GM13977 (cell line): ENCODE results near the gene KRTAP5-2.
"Not testable (repeated sequence)": the region's sequence is repeated elsewhere in the genome, so short reads cannot be mapped to it uniquely, and the experiment has no call there.

Experiments
- DNase-seq: peaks from one replicate; pipeline ENCODE4 v3.0.0; 2012; ENCODE audit warnings: low spot score
- in situ Hi-C: fragments of 300-500 bp; cut with MboI; formaldehyde crosslinking; loops from one replicate; pipeline ENCODE4 v1.12.0; 2022; ENCODE audit warnings: low sequenced_read_pairs, low pct_unique_long_range_greater_than_20kb, mixed read lengths, inconsistent platforms; ENCODE audit not compliant: unreplicated experiment
- TF ChIP-seq, protein P1 (sequence below): IDR thresholded peaks from 2 replicates; pipeline ENCODE4 v1.5.1; 2012; ENCODE audit warnings: mild to moderate bottlenecking, control low read depth; ENCODE audit not compliant: insufficient read depth; ENCODE audit errors: extremely low read depth, missing control alignments

The KRTAP5-2 gene

DNA sequence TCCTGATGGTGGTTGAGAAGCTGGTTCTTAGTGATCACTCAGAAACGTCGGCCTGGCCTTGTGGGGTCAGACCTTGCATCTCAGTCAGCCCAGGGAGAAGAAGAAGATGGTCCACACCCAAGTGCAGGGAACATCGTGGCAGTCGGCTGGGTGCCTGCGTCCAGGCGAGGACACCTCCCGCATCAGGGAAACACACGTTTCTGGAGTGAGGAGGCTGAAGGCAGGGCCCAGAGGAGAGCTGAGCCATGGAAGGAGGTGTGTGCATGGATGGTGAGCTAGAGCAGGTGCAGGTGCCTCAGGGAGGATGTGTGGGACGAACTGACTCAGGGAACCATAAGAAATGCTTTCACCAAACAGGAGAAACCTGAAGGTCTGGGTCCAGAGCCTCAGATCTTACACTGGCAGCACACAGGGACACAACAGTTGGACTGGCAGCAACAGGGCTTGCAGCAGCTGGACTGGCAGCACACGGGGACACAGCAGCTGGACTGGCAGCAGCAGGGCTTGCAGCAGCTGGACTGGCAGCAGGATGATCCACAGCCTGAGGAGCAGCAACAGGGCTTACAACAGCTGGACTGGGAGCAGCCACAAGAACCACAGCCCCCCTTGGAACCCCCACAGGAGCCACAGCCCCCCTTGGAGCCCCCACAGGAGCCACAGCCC, 632 bp downstream of the KRTAP5-2 start:
- TF ChIP-seq, protein P1, sequence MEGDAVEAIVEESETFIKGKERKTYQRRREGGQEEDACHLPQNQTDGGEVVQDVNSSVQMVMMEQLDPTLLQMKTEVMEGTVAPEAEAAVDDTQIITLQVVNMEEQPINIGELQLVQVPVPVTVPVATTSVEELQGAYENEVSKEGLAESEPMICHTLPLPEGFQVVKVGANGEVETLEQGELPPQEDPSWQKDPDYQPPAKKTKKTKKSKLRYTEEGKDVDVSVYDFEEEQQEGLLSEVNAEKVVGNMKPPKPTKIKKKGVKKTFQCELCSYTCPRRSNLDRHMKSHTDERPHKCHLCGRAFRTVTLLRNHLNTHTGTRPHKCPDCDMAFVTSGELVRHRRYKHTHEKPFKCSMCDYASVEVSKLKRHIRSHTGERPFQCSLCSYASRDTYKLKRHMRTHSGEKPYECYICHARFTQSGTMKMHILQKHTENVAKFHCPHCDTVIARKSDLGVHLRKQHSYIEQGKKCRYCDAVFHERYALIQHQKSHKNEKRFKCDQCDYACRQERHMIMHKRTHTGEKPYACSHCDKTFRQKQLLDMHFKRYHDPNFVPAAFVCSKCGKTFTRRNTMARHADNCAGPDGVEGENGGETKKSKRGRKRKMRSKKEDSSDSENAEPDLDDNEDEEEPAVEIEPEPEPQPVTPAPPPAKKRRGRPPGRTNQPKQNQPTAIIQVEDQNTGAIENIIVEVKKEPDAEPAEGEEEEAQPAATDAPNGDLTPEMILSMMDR: no peak
- DNase-seq: no peak
- in situ Hi-C loops: no loop called here

DNA sequence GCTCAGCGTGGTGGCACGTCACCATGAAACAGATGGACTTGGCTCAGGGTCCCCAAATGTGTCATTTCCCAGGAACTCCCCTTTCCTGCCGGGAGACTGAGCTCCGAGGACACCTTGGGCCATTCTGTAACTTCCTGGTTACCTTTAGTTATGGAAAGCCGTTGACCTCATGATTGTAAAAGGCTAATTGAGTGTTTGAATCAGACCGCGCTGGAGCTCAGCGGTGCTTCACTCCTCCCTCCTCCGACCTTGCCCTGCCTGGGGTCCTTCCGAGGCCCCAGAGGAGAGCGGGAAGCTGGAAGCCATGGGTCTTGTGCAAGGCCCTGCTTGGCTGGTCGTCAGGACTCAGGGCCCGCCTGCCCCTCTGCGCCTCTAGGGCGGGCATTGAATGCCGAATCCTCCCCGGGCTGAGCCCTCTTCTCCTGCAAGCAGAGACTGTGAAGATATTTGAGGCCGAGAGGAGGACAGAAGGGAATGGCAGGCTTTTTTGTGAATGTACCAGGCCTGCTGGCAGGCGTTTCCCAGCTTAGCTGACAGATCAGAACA, 1.4 kb downstream of the KRTAP5-2 start:
- in situ Hi-C loops, DNase-seq: not testable (repeated sequence)

DNA sequence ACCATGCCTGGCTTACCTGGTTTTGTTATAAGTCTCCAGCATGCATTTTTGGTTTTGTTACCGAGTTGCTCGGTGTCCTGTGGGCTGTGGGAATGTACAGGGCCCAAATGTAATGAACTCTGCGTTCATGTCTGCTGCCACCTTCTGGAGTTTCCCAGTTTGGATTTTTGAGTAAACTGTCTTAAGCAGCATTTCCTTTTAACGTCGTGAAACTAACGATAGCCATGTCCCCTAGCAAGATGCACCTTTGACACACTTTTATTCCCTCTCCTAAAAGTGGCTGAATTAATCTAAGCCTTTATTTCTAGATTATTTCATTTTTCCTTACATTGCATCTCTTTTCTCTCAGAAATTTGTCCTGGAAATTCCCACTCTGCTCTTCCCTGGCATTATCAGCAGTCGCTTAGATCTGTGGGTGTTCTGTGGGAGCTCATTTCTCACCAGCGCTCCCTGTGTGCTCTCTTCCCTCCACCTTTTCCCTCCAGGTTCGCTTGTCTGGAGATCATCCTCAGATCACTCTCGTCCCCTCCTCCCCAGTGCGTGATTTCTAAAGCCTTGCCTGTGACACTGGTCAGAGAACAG, 2.0 kb downstream of the KRTAP5-2 start:
- DNase-seq, in situ Hi-C loops: not testable (repeated sequence)

DNA sequence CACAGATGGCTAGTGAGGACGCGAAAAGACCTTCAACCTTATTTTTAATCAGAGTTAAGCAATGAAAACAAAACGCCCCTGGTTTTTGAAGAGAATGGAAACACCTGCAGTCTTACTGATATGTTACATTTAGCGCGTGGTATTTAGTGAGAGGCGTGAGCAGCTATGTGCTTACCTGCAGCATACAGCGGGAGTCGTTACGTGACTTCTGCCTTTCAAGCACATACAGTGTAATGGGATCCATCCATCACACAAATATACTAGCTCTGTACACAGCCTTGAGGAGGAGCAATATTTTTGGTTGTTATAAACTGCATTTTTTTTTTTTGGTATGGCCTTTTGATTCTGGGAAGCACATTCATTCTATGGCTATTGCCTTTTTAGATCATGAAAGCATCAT, 5.5 kb downstream of the KRTAP5-2 start:
- in situ Hi-C loops: no loop called here
- TF ChIP-seq, protein P1: no peak
- DNase-seq: no peak

DNA sequence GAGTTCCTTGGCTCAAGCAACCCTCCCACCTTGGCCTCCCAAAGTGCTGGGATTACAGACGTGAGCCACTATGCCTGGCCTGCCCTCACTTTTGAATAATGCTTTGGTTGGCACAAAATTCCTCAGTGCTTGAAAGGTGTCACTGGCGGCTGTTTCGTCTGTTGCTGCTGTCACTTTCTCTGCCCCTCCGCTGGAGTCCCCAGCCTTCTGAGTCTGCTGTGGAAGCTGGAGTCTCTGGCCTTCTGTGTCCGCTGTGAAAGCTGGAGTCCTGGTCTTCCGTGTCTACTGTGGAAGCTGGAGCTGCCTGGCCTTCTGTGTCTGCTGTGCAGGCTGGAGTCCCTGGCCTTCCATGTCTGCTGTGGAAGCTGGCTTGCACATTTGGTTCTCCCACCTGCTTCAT, 8.1 kb downstream of the KRTAP5-2 start:
- TF ChIP-seq, protein P1: no peak
- in situ Hi-C loops: no loop called here
- DNase-seq: no peak

DNA sequence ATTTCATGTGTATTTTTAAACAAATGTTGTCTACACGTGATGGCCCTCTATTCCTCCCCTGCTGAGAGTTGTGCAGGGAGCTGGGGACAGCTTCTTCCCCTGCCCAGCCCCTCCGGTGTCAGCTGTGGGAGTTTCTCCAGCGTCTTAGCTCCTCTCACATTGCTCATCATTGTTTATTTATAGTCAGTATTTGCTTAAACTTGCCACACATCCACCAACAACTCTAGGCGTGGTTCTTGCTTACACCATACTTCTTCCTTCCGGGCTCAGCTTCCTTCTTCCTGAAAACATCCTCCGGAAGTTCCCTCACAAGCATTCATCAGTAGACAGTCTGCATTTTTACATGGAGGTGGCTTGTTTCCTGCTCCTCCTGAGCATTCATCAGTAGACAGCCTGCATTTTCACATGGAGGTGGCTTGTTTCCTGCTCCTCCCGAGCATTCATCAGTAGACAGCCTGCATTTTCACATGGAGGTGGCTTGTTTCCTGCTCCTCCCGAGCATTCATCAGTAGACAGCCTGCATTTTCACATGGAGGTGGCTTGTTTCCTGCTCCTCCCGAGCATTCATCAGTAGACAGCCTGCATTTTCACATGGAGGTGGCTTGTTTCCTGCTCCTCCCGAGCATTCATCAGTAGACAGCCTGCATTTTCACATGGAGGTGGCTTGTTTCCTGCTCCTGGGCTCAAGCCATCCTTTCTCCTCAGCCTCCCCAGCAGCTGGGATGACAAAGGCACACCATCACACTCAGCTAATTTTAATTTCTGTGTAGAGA, 8.7 kb downstream of the KRTAP5-2 start:
- in situ Hi-C loops, DNase-seq: not testable (repeated sequence)

DNA sequence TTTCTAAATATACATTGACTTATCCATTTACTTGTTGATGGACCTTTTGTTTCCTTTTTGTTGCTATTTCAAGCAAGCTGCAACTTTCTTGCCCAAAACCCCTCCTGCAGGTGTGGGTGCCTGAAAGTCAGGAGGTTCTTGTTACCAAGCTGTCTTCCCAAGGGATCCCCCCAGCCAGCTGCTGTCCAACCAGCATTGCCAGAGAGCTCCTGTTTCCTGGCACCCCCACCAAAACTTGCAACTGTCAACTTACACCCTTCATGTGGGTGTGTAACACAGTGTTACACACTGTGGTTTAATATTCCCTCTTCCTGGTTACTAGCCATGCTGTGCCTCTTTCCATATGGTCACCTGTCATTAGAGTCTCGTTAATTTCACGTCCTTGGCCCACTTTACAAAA, 11.4 kb downstream of the KRTAP5-2 start:
- TF ChIP-seq, protein P1: no peak
- in situ Hi-C loops: no loop called here
- no peak for DNase-seq

DNA sequence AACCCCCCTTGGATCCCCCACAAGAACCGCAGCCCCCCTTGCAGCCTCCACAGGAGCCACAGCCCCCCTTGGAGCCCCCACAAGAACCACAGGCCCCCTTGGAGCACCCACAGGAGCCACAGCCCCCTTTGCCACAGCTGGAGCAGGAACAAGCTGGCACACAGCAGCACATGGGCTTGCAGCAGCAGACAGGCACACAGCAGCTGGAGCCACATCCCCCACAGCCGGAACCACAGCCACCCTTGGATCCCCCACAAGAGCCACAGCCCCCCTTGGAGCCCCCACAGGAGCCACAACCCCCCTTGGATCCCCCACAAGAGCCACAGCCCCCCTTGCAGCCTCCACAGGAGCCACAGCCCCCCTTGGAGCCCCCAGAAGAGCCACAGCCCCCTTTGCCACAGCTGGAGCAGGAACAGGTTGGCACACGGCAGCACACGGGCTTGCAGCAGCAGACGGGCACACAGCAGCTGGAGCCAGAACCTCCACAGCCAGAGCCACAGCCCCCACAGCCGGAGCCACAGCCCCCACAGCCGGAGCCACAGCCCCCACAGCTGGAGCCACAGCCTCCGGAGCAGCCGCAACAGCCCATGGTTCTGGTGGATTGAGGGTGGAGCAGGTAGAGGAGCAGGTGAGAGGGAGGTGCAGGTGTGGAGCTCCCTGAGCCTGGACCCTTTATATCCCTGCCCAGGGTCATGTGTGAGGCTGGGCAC, 13.3 kb downstream of the KRTAP5-2 start, which contains the start of gene KRTAP5-1:
Gene KRTAP5-1 (minus strand): TSS at position 623 of the 710 bp plus-strand sequence. CDS start 34 bp downstream, at position 589.
- in situ Hi-C loops, DNase-seq: not testable (repeated sequence)

DNA sequence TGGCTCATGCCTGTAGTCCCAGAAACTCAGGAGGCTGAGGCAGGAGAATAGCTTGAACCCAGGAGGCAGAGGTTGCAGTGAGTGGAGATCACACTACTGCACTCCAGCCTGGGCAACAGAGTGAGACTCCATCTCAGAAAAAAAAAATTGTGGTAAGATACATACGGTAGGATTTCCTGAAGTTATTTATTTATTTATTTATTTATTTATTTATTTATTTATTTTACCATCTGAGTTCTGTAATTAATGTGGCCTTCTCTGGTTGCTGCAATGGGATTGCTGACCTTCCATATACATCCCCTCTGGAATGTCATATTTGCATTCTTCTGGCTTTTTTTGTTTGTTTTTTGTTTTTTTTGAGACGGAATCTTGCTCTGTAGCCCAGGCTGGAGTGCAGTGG, 15.2 kb downstream of the KRTAP5-2 start:
- DNase-seq, in situ Hi-C loops: not testable (repeated sequence)
